Naive thymus-derived CD8-positive, alpha-beta T cell (primary cell): ENCODE results near the gene PRXL2A. TPM values are rescaled to one million over a fixed set of nuclear protein-coding genes. Genes with fewer than 3 reads are reported as not detected.

Source experiments
- ATAC-seq, 2 donors: fragments of 150-1000 bp; cut with Tn5 transposase in 1 of 2; sonication (Bioruptor Pico), chemical (Tn5 transposase) in 1 of 2; 1 replicate in 1 of 2; 2 replicates in 1 of 2; pipeline ENCODE4 v1.10.0; 2021; ENCODE audit warnings: mild to moderate bottlenecking in 2 of 2, moderate library complexity in 2 of 2
- POLR2A ChIA-PET: fragments of 350-600 bp; sonication (Branson Sonifier 250); formaldehyde crosslinking; loops from one replicate; lab custom pipeline; 2021; ENCODE audit warnings: antibody characterized with exemption; lab: Charles Lee
- DNase-seq, 10 donors: peaks; one replicate each; pipeline versions ENCODE4 v3.0.0 to v3.0.0-alpha.2; 2020 to 2022
- H3K27ac Mint-ChIP-seq, 10 donors: one replicate each; pipeline ENCODE4 v1.8.0; 2020 to 2022; ENCODE audit warnings: mild to moderate bottlenecking in 10 of 10, mixed read lengths in 10 of 10, moderate library complexity in 4 of 10, inconsistent platforms in 1 of 10
- H3K27me3 Mint-ChIP-seq, 5 donors: one replicate each; pipeline ENCODE4 v1.8.0; 2021 to 2022; ENCODE audit warnings: mixed read lengths in 5 of 5
- H3K36me3 Mint-ChIP-seq, 3 donors: one replicate each; pipeline ENCODE4 v1.8.0; 2020 to 2022; ENCODE audit warnings: mixed read lengths in 3 of 3, mild to moderate bottlenecking in 2 of 3, inconsistent platforms in 1 of 3
- H3K4me1 Mint-ChIP-seq, 4 donors: one replicate each; pipeline ENCODE4 v1.8.0; 2021 to 2022; ENCODE audit warnings: mixed read lengths in 4 of 4
- H3K4me3 Mint-ChIP-seq, 10 donors: one replicate each; pipeline ENCODE4 v1.8.0; 2020 to 2022; ENCODE audit warnings: mild to moderate bottlenecking in 10 of 10, mixed read lengths in 10 of 10, moderate library complexity in 6 of 10, inconsistent platforms in 1 of 10
- H3K9me3 Mint-ChIP-seq, 9 donors: one replicate each; pipeline ENCODE4 v1.8.0; 2020 to 2022; ENCODE audit warnings: mixed read lengths in 9 of 9, mild to moderate bottlenecking in 3 of 9, inconsistent platforms in 1 of 9, moderate library complexity in 1 of 9
- polyA plus RNA-seq, 3 donors: library from polyadenylated mRNA; unstranded; fragments of 300-500 nt; fragmentation: Illumina TruSeq; gene quantifications; one replicate each; pipeline ENCODE4 v1.2.3, GENCODE V29; 2021
- total RNA-seq, 8 experiments: library from RNA in 2 of 8; stranded (reverse) in 2 of 8; gene quantifications; one replicate each; pipeline ENCODE4 v1.2.3 and lab custom pipeline; 2021 to 2026

PRXL2A gene
- total and polyA plus RNA-seq, 5 experiments from 2014 or later = 10.2 to 21.3 (median 13.8) TPM

DNA sequence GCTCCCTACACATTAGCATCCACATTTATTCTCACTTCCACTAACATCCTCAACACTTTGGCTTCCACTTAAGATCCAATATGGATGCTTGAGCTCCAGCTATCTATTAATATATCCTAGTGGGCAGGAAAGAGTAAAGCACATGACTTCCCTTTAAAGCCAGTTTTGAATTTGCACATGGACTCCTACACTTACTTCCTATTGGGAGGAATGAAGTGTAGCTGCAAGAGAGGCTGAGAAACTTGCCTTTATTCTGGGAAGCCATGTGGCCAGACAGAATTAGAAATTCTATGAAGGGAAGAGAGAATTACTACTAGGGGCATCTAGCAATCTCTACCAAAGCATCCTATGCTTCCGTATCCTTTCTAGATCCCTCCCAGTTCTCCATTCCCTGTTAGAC lies 42.8 kb downstream of the PRXL2A start:
- H3K36me3 Mint-ChIP-seq = peaks cover 0 to 2% (median 1%) of the 10 kb centered on the region in 3 donors
- no peak overlapping the region for H3K4me3 Mint-ChIP-seq
- H3K4me1 Mint-ChIP-seq = peaks cover 25 to 48% (median 44%) of the 10 kb centered on the region in 4 donors
- H3K9me3 Mint-ChIP-seq = no peaks in the 10 kb centered on the region
- no peak for ATAC-seq
- DNase-seq = no peak
- POLR2A ChIA-PET = interaction anchor here (19.3 to 37.5 kb wide), 2 partner anchors 18 to 54 kb away, joined by 382 to 914 read pairs; no protein-coding TSS in a partner anchor
- no peak overlapping the region for H3K27ac Mint-ChIP-seq
- H3K27me3 Mint-ChIP-seq = no peaks in the 10 kb centered on the region

DNA sequence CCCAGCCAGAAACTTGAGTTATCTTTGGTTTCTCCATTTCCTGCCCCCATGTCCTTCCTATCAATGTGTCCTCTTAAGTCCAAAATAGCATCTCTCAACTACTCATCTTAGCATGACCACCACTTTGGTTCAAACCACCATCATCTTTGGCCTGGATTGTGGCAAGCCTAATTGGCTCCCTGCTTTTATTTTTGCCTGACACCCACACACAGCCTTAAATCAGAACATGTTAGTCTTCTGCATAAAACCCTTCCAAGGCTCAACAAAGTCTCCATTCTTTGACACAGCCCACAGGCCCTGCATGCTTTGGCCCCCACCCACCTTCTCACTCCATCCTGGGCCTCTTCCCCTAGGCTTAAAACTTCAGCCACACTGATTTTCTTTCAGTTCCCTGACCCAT lies 43.7 kb downstream of the PRXL2A start:
- ATAC-seq = no peak
- Mint-ChIP-seq H3K9me3 (no peaks in the 10 kb centered on the region), H3K27ac (no peak overlapping the region), H3K4me1 (peaks cover 22 to 46% (median 42%) of the 10 kb centered on the region in 4 donors), H3K4me3 (no peak overlapping the region), H3K27me3 (no peaks in the 10 kb centered on the region), H3K36me3 (peaks cover 0 to 5% (median 2%) of the 10 kb centered on the region in 3 donors)
- DNase-seq = no peak
- POLR2A ChIA-PET = interaction anchor here (1.0 to 37.5 kb wide), 4 partner anchors 17 to 53 kb away, joined by 7 to 914 read pairs (median 512); no protein-coding TSS in a partner anchor

DNA sequence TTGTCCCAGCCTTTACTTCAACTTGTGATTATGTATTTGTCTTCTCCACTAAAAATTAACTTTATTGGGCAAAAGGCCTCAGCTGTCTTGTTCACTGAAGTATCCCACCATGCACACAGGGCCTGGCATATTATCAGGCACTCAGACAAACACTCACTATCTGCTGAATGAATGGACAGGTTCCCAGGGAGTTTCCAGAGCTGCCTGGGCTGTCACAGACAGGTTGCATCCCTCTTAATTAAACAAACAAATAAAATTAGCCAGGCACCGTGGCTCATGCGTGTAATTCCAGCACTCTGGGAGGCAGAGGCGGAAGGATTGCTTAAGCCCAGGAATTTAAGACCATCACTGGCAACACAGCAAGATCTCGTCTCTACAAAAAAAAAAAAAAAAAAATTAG lies 44.3 kb downstream of the PRXL2A start:
- no peaks in the 10 kb centered on the region for H3K27me3 Mint-ChIP-seq
- DNase-seq (no peak), ATAC-seq (no peak)
- POLR2A ChIA-PET = interaction anchor here (0.6 to 37.5 kb wide), 6 partner anchors 8 to 69 kb away, joined by 4 to 914 read pairs (median 198); no protein-coding TSS in a partner anchor
- H3K36me3 Mint-ChIP-seq = peaks cover 0 to 5% (median 2%) of the 10 kb centered on the region in 3 donors
- H3K4me1 Mint-ChIP-seq = peaks cover 22 to 47% (median 40%) of the 10 kb centered on the region in 4 donors
- H3K9me3 Mint-ChIP-seq = no peaks in the 10 kb centered on the region
- H3K4me3 Mint-ChIP-seq = no peak overlapping the region
- no peak overlapping the region for H3K27ac Mint-ChIP-seq

GRCh38 chr10:80453056-80453841 lies 44.9 kb downstream of the PRXL2A start:
- H3K9me3 Mint-ChIP-seq = no peaks in the 10 kb centered on the region
- peak overlapping the region in 6 of 10 donors; percentile 93 to 98 (median 96) for H3K27ac Mint-ChIP-seq
- DNase-seq (peak in 2 of 10 donors; percentile 37 to 43), ATAC-seq (peak; percentile 0 to 9)
- H3K27me3 Mint-ChIP-seq = no peaks in the 10 kb centered on the region
- peak overlapping the region in 5 of 10 donors; percentile 83 to 86 (median 85) for H3K4me3 Mint-ChIP-seq
- H3K36me3 Mint-ChIP-seq = peaks cover 0 to 5% (median 2%) of the 10 kb centered on the region in 3 donors
- POLR2A ChIA-PET = interaction anchor here (0.6 to 37.5 kb wide), 6 partner anchors 9 to 68 kb away, joined by 4 to 914 read pairs (median 198); no protein-coding TSS in a partner anchor
- peaks cover 22 to 49% (median 41%) of the 10 kb centered on the region in 4 donors for H3K4me1 Mint-ChIP-seq

DNA sequence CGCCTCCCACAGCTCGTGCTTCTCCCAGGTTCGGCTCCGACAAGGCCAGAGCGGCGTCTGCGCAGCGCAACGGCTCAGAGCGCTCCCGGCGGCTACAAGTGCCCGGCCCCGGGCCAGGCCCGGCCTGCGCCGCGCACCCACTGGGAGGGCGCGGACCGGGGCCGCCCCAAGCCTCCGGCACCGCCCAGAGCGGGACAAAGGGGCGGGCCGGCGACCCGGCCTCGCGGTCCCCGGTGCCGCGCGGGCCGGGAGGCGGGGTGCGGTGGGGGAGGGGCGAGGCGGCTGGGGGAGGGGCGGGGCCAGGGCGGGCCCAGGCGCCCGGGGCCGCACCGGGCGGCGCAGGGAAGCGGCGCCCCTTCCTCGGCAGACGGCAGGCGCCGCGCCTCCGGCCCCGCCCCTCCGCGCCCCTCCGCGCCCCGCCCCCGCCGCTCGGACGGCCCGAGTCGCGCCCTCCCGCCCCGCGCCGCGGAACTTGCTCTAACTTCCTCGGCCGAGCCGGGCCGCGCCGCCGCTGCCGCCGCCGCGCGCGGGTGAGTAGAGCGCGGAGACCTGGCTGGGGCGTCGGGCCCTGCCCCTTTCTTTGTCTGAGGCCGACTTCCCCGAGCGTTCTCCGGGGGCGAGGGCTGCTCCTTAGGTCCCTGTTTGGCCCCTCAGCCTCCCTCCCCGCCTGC lies 45.6 kb downstream of the PRXL2A start, which contains the start of gene TSPAN14:
TSS of gene TSPAN14 (plus strand) at position 469 of the 671 bp plus-strand sequence. CDS start 34,924 bp downstream, outside the sequence.
- Mint-ChIP-seq H3K27me3 (no peaks in the 10 kb centered on the region), H3K4me3 (peak within 1 kb of the TSS in 9 of 10 donors; percentile 85 to 99 (median 98)), H3K4me1 (peaks cover 19 to 52% (median 42%) of the 10 kb centered on the region in 4 donors), H3K9me3 (no peaks in the 10 kb centered on the region), H3K36me3 (peaks cover 0 to 5% (median 2%) of the 10 kb centered on the region in 3 donors), H3K27ac (peak within 1 kb of the TSS; percentile 94 to 100 (median 97))
- DNase-seq (peak; percentile 47 to 80 (median 68)), ATAC-seq (peak; percentile 61 to 71)
- POLR2A ChIA-PET = interaction anchor here (1.5 to 37.5 kb wide), 5 partner anchors 10 to 51 kb away, joined by 6 to 914 read pairs (median 382); no protein-coding TSS in a partner anchor

DNA sequence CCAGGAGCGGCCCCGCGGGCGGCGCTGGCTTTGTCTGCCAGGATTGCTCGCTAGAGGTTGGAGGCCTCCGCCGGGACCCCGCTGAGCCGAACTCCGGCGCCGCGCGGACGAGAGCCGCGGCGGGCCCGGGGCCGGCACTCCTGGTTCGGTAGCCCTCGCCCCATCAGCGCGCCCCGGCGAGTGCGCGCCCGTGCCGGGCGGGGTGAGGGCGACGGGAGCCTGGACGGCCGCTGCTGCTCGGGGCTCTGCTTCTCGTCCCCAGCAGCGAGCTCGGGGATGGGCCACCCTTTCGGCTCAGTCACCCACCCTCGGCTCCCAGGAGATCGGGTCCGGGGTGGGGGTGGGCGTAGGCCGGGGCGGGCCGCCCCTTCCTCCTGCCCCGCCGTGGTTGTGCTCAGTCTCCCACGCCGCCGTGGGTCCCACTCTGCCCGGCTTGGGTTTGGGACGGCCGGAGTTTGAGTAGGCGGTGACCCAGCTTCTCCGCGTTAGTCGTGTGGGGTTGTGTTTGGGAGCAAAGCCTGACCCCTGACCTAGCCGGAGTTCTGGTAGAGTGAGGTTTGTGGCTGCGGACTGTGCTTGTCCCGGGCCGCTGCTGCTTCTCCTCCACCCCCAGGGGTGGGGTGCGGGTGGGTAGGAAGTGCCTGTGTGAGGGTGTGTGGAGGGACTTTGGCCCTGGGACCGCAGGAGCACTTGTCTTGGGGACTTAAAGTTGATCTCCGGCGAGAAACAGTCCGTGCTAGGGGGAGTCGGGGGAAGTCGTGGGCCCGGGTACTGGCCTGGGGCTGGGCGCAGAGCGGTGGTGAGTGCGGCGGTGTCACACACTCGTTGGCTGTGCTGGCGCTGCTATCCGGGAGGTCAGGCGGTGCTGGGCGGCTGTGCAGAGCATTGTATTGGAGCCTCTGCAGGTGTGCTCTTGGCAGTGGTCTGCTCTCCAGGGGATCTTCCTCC lies 46.4 kb downstream of the PRXL2A start:
- peaks cover 26 to 56% (median 45%) of the 10 kb centered on the region in 4 donors for H3K4me1 Mint-ChIP-seq
- H3K4me3 Mint-ChIP-seq = peak overlapping the region in 9 of 10 donors; percentile 85 to 99 (median 98)
- DNase-seq (peak in 2 of 10 donors; percentile 12 to 22), ATAC-seq (peak; percentile 21 to 32)
- H3K9me3 Mint-ChIP-seq = no peaks in the 10 kb centered on the region
- no peaks in the 10 kb centered on the region for H3K27me3 Mint-ChIP-seq
- POLR2A ChIA-PET = interaction anchor here (1.6 to 37.5 kb wide), 4 partner anchors 11 to 51 kb away, joined by 6 to 914 read pairs (median 512); no protein-coding TSS in a partner anchor
- H3K36me3 Mint-ChIP-seq = peaks cover 0 to 5% (median 2%) of the 10 kb centered on the region in 3 donors
- peak overlapping the region; percentile 91 to 100 (median 97) for H3K27ac Mint-ChIP-seq

- Mint-ChIP-seq H3K36me3 (peaks cover 0 to 6% (median 2%) of the 10 kb centered on the region in 3 donors), H3K4me1 (peaks cover 32 to 65% (median 53%) of the 10 kb centered on the region in 4 donors), H3K27ac (peak overlapping the region; percentile 91 to 100 (median 97)), H3K4me3 (peak overlapping the region in 9 of 10 donors; percentile 85 to 99 (median 98)), H3K9me3 (no peaks in the 10 kb centered on the region), H3K27me3 (no peaks in the 10 kb centered on the region)
- DNase-seq (no peak), ATAC-seq (no peak)
- POLR2A ChIA-PET = interaction anchor here (0.6 to 37.5 kb wide), 5 partner anchors 12 to 50 kb away, joined by 3 to 914 read pairs (median 382); no protein-coding TSS in a partner anchor
These were observed 47.4 kb downstream of the PRXL2A start for GRCh38 chr10:80455461-80456349.

- Mint-ChIP-seq H3K36me3 (peaks cover 0 to 6% (median 2%) of the 10 kb centered on the region in 3 donors), H3K4me1 (peaks cover 46 to 85% (median 73%) of the 10 kb centered on the region in 4 donors), H3K27ac (peak overlapping the region; percentile 91 to 100 (median 97)), H3K27me3 (no peaks in the 10 kb centered on the region), H3K9me3 (no peaks in the 10 kb centered on the region), H3K4me3 (peak overlapping the region in 9 of 10 donors; percentile 80 to 99 (median 98))
- POLR2A ChIA-PET = interaction anchor here (3.4 to 37.5 kb wide), 4 partner anchors 11 to 48 kb away, joined by 18 to 914 read pairs (median 512); no protein-coding TSS in a partner anchor
- ATAC-seq (no peak), DNase-seq (no peak)
These were observed 49.4 kb downstream of the PRXL2A start for GRCh38 chr10:80457554-80458262.

- ATAC-seq (no peak), DNase-seq (no peak)
- Mint-ChIP-seq H3K27ac (peak overlapping the region; percentile 91 to 100 (median 97)), H3K27me3 (no peaks in the 10 kb centered on the region), H3K4me1 (peaks cover 49 to 87% (median 77%) of the 10 kb centered on the region in 4 donors), H3K4me3 (peak overlapping the region in 9 of 10 donors; percentile 80 to 99 (median 98)), H3K36me3 (peaks cover 0 to 7% (median 2%) of the 10 kb centered on the region in 3 donors), H3K9me3 (no peaks in the 10 kb centered on the region)
- POLR2A ChIA-PET = interaction anchor here (1.5 to 37.5 kb wide), 6 partner anchors 11 to 270 kb away, joined by 6 to 914 read pairs (median 200); no protein-coding TSS in a partner anchor
These were observed 49.9 kb downstream of the PRXL2A start for GRCh38 chr10:80458263-80458625.

GRCh38 chr10:80458638-80459037 lies 50.3 kb downstream of the PRXL2A start:
- Mint-ChIP-seq H3K4me1 (peaks cover 49 to 87% (median 77%) of the 10 kb centered on the region in 4 donors), H3K27me3 (no peaks in the 10 kb centered on the region), H3K27ac (peak overlapping the region; percentile 91 to 100 (median 97)), H3K9me3 (no peaks in the 10 kb centered on the region), H3K4me3 (peak overlapping the region in 9 of 10 donors; percentile 80 to 99 (median 98)), H3K36me3 (peaks cover 0 to 11% (median 2%) of the 10 kb centered on the region in 3 donors)
- POLR2A ChIA-PET = interaction anchor here (0.6 to 37.5 kb wide), 9 partner anchors 3 to 271 kb away, joined by 3 to 914 read pairs (median 18); partner anchors contain the start of gene TSPAN14
- ATAC-seq = no peak
- no peak for DNase-seq
